Subcutaneous adipose tissue (tissue), 4 donors: ENCODE results near the gene HDAC7. TPM values are rescaled to one million over a fixed set of nuclear protein-coding genes. Genes with fewer than 3 reads are reported as not detected.

Experiments
- CTCF ChIP-seq: fragments of 450-650 bp; IDR thresholded peaks from one replicate; pipeline ENCODE4 v1.5.1; 2016; ENCODE audit warnings: low read depth, mild to moderate bottlenecking, control low read depth, antibody characterized with exemption, moderate library complexity
- total RNA-seq, 4 donors: library from RNA; depleted of rRNA; stranded (reverse); fragments of >200 nt; gene quantifications; one replicate each; pipeline ENCODE4 v1.1.0, GENCODE V29; 2016

Gene HDAC7
- total RNA-seq, 4 donors from 2014 or later, result 25.8 to 72.9 (median 43.0) TPM

DNA sequence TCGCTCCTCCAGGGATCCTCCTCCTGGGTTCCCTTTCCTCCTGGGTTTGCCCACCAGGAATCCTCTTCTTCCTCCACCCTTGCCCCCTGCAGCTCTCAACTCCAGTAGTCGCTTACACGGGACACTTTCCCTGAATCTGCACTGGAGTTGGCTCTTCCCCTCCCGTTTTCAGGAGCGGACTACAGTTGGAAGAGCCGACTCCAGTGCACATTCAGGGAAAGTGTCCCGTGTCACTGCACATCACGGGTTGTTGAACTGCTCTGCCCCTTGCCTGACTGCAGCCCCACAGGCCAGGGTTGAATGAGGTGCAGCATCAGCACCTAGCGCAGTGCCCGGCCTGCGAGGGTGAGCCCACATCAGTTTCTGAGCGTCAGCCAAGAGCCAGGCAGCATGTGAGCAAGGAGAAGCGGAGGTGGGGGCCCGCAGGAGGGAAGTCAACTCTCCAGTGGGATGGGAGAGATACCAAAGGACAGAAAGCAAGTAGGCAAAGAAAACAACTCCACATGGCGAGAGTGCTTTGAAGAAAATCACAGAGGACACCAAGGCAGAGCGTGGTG, 74.1 kb downstream of the HDAC7 start:
- TF ChIP-seq CTCF, result no peak

- TF ChIP-seq CTCF, result no peak
Observed at GRCh38 chr12:47744778-47745436, 74.8 kb downstream of the HDAC7 start.

DNA sequence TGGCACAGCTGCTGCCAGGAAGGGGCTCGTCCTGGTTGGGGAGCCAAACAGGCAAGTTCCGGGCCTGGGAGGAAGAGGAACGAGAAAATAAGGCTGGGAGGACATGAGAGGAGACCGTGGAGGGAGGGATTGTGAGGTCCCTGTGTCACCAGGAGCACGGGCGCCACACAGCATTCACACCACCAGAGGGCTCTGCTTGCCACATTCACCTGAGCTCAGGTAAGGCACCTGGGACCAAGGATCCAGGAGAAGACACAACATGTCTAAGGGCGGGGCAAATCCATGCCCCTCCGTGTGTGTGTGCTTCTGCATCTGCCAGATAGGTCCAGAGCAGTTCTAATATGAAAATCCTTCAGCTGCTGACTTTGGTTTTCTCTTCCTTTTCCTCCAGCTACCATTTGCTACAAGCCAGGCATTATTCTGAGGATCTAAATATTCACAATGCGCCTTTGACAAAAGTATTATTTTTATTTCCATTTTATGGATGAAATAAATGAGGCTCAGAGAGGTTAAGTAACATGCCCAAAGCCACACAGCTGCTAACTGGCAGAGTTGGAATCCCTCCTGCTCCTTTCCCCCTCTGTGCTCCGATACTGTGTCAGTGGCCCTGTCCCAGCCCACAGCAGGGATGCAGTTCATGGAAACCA, 75.6 kb downstream of the HDAC7 start:
- no peak for TF ChIP-seq CTCF

DNA sequence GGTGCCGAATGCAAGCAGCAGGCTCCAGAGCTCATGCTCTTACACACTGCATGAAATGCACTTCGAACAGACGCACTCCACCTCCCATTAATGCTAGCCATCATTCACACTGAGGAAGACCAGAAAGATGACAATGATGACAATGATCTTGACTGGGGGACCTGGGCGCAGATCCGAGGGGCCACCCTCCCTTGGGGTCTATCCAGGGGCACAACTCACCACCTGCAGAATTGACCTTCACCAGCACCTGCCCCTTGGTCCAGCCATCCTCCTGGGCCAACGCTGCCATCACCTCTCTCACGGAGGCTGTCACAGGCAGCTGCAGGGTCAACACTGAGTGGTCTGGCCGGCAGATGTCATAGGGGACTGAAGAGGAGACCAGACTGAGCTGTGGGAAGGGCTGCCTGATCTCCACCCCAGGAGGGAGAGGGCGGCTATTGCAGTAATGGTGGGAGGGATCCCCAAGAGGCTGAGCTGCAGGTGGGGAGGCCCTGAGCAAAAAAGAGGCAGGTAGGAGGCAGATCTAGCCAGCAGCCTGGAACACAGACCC, 76.3 kb downstream of the HDAC7 start:
- TF ChIP-seq CTCF, result no peak

- no peak for TF ChIP-seq CTCF
Observed at GRCh38 chr12:47742253-47742825, 77.4 kb downstream of the HDAC7 start.

- no peak for TF ChIP-seq CTCF
Observed at GRCh38 chr12:47741340-47741703, 78.4 kb downstream of the HDAC7 start.
